ENCODE results near the gene CD1B.
"Not testable (repeated sequence)": the region's sequence is repeated elsewhere in the genome, so short reads cannot be mapped to it uniquely, and the experiment has no call there.

Gene CD1B

DNA sequence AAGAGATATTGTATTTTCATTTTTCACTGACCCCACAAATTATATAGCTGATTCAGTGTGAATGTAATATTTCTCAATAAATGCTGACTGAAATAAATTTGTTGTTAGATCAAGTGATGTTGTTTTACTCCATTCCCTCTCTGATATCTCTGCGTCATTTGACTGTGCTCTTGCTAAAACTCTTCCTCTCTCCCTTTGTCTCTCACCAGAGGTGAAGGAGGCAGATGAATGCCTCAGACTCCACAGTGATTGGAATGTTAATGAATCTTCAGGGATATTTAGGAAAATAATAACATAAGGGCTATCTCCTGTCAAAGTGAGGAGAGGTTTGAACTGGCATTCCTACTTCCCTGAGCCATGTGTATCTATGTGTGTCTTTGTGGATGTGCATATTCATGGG, 26.1 kb upstream of the CD1B start:
- DNase-seq (ENCODE audit: low read depth) = no peak
- no peak overlapping the region for H3K4me3 ChIP-seq (replicated peaks; ENCODE audit: low read depth, low read length)
- no peak for TF ChIP-seq CTCF (IDR thresholded peaks at IDR 0.05; ENCODE audit: low read length, missing control alignments)

GRCh38 chr1:158356616-158357015, 25.3 kb upstream of the CD1B start:
- no peak for TF ChIP-seq CTCF (IDR thresholded peaks at IDR 0.05; ENCODE audit: low read length, missing control alignments)
- DNase-seq (ENCODE audit: low read depth) = no peak
- no peak overlapping the region for H3K4me3 ChIP-seq (replicated peaks; ENCODE audit: low read depth, low read length)

- no peak for TF ChIP-seq CTCF (IDR thresholded peaks at IDR 0.05; ENCODE audit: low read length, missing control alignments)
- DNase-seq (ENCODE audit: low read depth) = no peak
- no peak overlapping the region for H3K4me3 ChIP-seq (replicated peaks; ENCODE audit: low read depth, low read length)
Measured at GRCh38 chr1:158355773-158356285, 24.5 kb upstream of the CD1B start.

DNA sequence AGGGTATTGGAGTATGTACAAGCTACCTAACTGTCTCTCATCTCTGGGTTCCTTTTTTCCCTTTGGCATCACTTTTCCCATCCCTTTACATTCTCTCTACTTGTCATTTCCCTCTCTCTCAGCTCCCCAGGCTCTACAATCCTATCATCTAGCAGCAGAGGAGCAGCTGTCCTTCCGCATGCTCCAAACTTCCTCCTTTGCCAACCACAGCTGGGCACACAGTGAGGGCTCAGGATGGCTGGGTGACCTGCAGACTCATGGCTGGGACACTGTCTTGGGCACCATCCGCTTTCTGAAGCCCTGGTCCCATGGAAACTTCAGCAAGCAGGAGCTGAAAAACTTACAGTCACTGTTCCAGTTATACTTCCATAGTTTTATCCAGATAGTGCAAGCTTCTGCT, 22.9 kb upstream of the CD1B start:
- DNase-seq (ENCODE audit: low read depth) = no peak
- TF ChIP-seq CTCF (IDR thresholded peaks at IDR 0.05; ENCODE audit: low read length, missing control alignments) = no peak
- H3K4me3 ChIP-seq (replicated peaks; ENCODE audit: low read depth, low read length) = no peak overlapping the region

GRCh38 chr1:158353303-158354075, 22.2 kb upstream of the CD1B start, which contains the start of gene CD1E:
CD1E (plus strand) TSS chr1:158353894; CDS start chr1:158353989, 95 bp downstream.
- no peak within 1 kb of the TSS for H3K4me3 ChIP-seq (replicated peaks; ENCODE audit: low read depth, low read length)
- no peak for DNase-seq (ENCODE audit: low read depth)
- TF ChIP-seq CTCF (IDR thresholded peaks at IDR 0.05; ENCODE audit: low read length, missing control alignments) = no peak

DNA sequence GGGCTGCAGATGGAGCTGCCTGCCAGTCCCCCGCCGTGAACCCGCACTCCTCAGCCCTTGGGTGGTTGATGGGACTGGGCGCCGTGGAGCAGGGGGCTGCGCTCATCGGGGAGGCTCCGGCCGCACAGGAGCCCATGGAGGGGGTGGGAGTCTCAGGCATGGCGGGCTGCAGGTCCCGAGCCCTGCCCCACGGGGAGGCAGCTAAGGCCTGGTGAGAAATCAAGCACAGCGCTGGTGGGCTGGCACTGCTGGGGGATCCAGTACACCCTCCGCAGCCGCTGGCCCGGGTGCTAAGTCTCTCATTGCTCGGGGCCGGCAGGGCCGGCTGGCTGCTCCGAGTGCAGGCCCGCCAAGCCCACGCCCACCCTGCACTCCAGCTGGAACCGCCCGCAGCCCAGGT, 17.6 kb upstream of the CD1B start:
- DNase-seq (ENCODE audit: low read depth) = not testable (repeated sequence)

GRCh38 chr1:158336413-158336812, 5.1 kb upstream of the CD1B start:
- not testable (repeated sequence) for DNase-seq (ENCODE audit: low read depth); H3K4me3 ChIP-seq (replicated peaks; ENCODE audit: low read depth, low read length)

More for the DNA sequence above, 17.6 kb upstream of the CD1B start:
- H3K4me3 ChIP-seq (replicated peaks; ENCODE audit: low read depth, low read length) = not testable (repeated sequence)

GRCh38 chr1:158335213-158335532, 3.8 kb upstream of the CD1B start:
- H3K4me3 ChIP-seq (replicated peaks; ENCODE audit: low read depth, low read length) = no peak overlapping the region
- TF ChIP-seq CTCF (IDR thresholded peaks at IDR 0.05; ENCODE audit: low read length, missing control alignments) = no peak
- DNase-seq (ENCODE audit: low read depth) = no peak

Measured in fibroblast of pulmonary artery (primary cell).